SK-N-SH (cell line): ENCODE data around the gene EFCAB11. TPM values are rescaled to one million over a fixed set of nuclear protein-coding genes. Genes with fewer than 3 reads are reported as not detected.

Experiments used
- CTCF ChIA-PET: fragments of 300-600, 350-600 bp; formaldehyde crosslinking; extraction: SDS; loops from one replicate; lab custom pipeline; 2021; lab: Yijun Ruan, JAX
- POLR2A ChIA-PET: fragments of 350-600 bp; sonication (Branson Sonifier 250); formaldehyde crosslinking; extraction: SDS; loops from one replicate; lab custom pipeline; 2020; ENCODE audit warnings: antibody characterized with exemption, inconsistent platforms; lab: Yijun Ruan, JAX
- DNase-seq: peaks from one replicate; pipeline ENCODE4 v3.0.0; 2012
- H2AFZ ChIP-seq: fragments of 200-600 bp; sonication (generic); 2 replicates; pipeline ENCODE4 v1.8.1; 2016; ENCODE audit warnings: antibody characterized with exemption, mild to moderate bottlenecking, low read depth
- H3F3A ChIP-seq: fragments of 200-600 bp; sonication (generic); replicated peaks from 2 replicates; pipeline ENCODE3; 2016; ENCODE audit warnings: antibody characterized with exemption, mild to moderate bottlenecking; ENCODE audit not compliant: insufficient read depth
- H3K27ac ChIP-seq, 2 experiments: fragments of 200-500 bp in 1 of 2; fragments of 200-600 bp in 1 of 2; sonication (Bioruptor generic) in 1 of 2; sonication (generic), shearing (Covaris generic) in 1 of 2; 2 replicates each; pipeline versions ENCODE4 v1.5.1 to v1.6.1; 2014 to 2016; ENCODE audit warnings: low read depth in 2 of 2, inconsistent platforms in 1 of 2, low read length in 1 of 2, mild to moderate bottlenecking in 1 of 2, mixed read lengths in 1 of 2
- H3K27me3 ChIP-seq: fragments of 200-600 bp; sonication (generic), shearing (Covaris generic); 2 replicates; pipeline ENCODE4 v1.6.1; 2016; ENCODE audit warnings: mixed run types; ENCODE audit not compliant: insufficient read depth
- H3K36me3 ChIP-seq, 2 experiments: fragments of 200-500 bp in 1 of 2; fragments of 200-600 bp in 1 of 2; sonication (Bioruptor generic) in 1 of 2; sonication (generic) in 1 of 2; replicated peaks in 1 of 2; 2 replicates each; pipeline versions ENCODE3 to v1.5.1; 2014 to 2016; ENCODE audit warnings: low read length in 1 of 2, mild to moderate bottlenecking in 1 of 2; ENCODE audit not compliant: insufficient read depth in 2 of 2, control insufficient read depth in 1 of 2
- H3K4me1 ChIP-seq, 2 experiments: fragments of 200-500 bp in 1 of 2; fragments of 200-600 bp in 1 of 2; sonication (Bioruptor generic) in 1 of 2; sonication (generic), shearing (Covaris generic) in 1 of 2; 2 replicates each; pipeline versions ENCODE4 v1.5.1 to v1.6.1; 2014 to 2016; ENCODE audit warnings: low read depth in 1 of 2, low read length in 1 of 2, mixed run types in 1 of 2; ENCODE audit not compliant: insufficient read depth in 2 of 2, control insufficient read depth in 1 of 2
- H3K4me2 ChIP-seq: fragments of 200-600 bp; sonication (generic), shearing (Covaris generic); 2 replicates; pipeline ENCODE4 v1.6.1; 2017; ENCODE audit warnings: mixed run types
- H3K4me3 ChIP-seq, 2 experiments: fragments of 200-500 bp in 1 of 2; fragments of 200-600 bp in 1 of 2; sonication (Bioruptor generic) in 1 of 2; sonication (generic), shearing (Covaris generic) in 1 of 2; 2 replicates each; pipeline versions ENCODE4 v1.5.1 to v1.8.1; 2014 to 2016; ENCODE audit warnings: low read depth in 2 of 2, inconsistent platforms in 1 of 2, low read length in 1 of 2, mild to moderate bottlenecking in 1 of 2, mixed read lengths in 1 of 2, moderate library complexity in 1 of 2
- H3K79me2 ChIP-seq: fragments of 200-600 bp; sonication (generic); 2 replicates; pipeline ENCODE4 v1.8.1; 2017; ENCODE audit warnings: mild to moderate bottlenecking; ENCODE audit not compliant: insufficient read depth
- H3K9ac ChIP-seq: fragments of 200-600 bp; sonication (generic); 2 replicates; pipeline ENCODE4 v1.6.1; 2017; ENCODE audit warnings: mixed run types
- H3K9me2 ChIP-seq: fragments of 200-600 bp; sonication (generic); 2 replicates; pipeline ENCODE4 v1.6.1; 2017; ENCODE audit warnings: mixed run types
- H3K9me3 ChIP-seq: fragments of 200-600 bp; sonication (generic); 2 replicates; pipeline ENCODE4 v1.6.1; 2017; ENCODE audit warnings: mixed run types, mild to moderate bottlenecking, moderate library complexity
- H4K20me1 ChIP-seq: fragments of 200-600 bp; sonication (generic); 2 replicates; pipeline ENCODE4 v1.6.1; 2017; ENCODE audit warnings: mild to moderate bottlenecking, mixed run types; ENCODE audit not compliant: insufficient read depth
- CHD2 ChIP-seq: fragments of 150-350 bp; IDR thresholded peaks from 2 replicates; pipeline ENCODE4 v1.6.1; 2018; ENCODE audit warnings: low read length; ENCODE audit not compliant: partially characterized antibody
- ELF1 ChIP-seq: IDR thresholded peaks from 2 replicates; pipeline ENCODE4 v1.4.0; 2012
- EP300 ChIP-seq, 2 experiments: IDR thresholded peaks; 2 replicates each; pipeline versions ENCODE4 v1.4.0 to v1.6.1; 2012; ENCODE audit warnings: borderline replicate concordance in 1 of 2, low read depth in 1 of 2, low read length in 1 of 2
- EZH2phosphoT487 ChIP-seq: fragments of 200-600 bp; sonication (generic); IDR thresholded peaks from 2 replicates; pipeline ENCODE4 v1.6.1; 2017; ENCODE audit warnings: low read depth, mixed run types, mild to moderate bottlenecking, antibody characterized with exemption, moderate library complexity, borderline replicate concordance
- FOSL2 ChIP-seq: IDR thresholded peaks from 2 replicates; pipeline ENCODE4 v1.4.0; 2012; ENCODE audit warnings: low read depth, mild to moderate bottlenecking, moderate library complexity, borderline replicate concordance
- FOXM1 ChIP-seq: IDR thresholded peaks from 2 replicates; pipeline ENCODE4 v1.4.0; 2012; ENCODE audit warnings: low read depth, mild to moderate bottlenecking
- GATA2 ChIP-seq: sonication (generic); formaldehyde crosslinking; IDR thresholded peaks from 2 replicates; pipeline ENCODE4 v1.5.0; 2020; ENCODE audit warnings: mild to moderate bottlenecking, missing genetic modification reagents
- JUND ChIP-seq: IDR thresholded peaks from 2 replicates; pipeline ENCODE4 v1.4.0; 2012
- MEF2A ChIP-seq: IDR thresholded peaks from 2 replicates; pipeline ENCODE4 v1.4.0; 2012; ENCODE audit warnings: low read depth, borderline replicate concordance
- RAD21 ChIP-seq: IDR thresholded peaks from 2 replicates; pipeline ENCODE4 v1.6.1; 2012; ENCODE audit warnings: mild to moderate bottlenecking, low read length
- RFX5 ChIP-seq: IDR thresholded peaks from 2 replicates; pipeline ENCODE4 v1.6.1; 2012; ENCODE audit warnings: mild to moderate bottlenecking, improper control_type of control experiment, low read length
- SMC3 ChIP-seq: IDR thresholded peaks from 2 replicates; pipeline ENCODE4 v1.6.1; 2012; ENCODE audit warnings: low read depth, low read length, improper control_type of control experiment
- TCF12 ChIP-seq: IDR thresholded peaks from 2 replicates; pipeline ENCODE4 v1.4.0; 2012
- WGBS: methylation state at CpG from one replicate; pipeline ENCODE4 v1.1.6; 2017; ENCODE audit warnings: low lambda C conversion rate; 5-methylcytosine and 5-hydroxymethylcytosine counted together
- polyA plus RNA-seq, 3 experiments: library from polyadenylated mRNA; depleted of rRNA; stranded (reverse); fragments of >200 nt; gene quantifications; 2 replicates each; pipeline ENCODE4 v1.2.3, GENCODE V29; 2012
- TF ChIP-seq, protein P1 (sequence below): fragments of 150-350 bp; IDR thresholded peaks from 2 replicates; pipeline ENCODE4 v1.6.1; 2016; ENCODE audit warnings: mild to moderate bottlenecking, low read depth, low read length
- TF ChIP-seq, protein P2 (sequence below): IDR thresholded peaks from 2 replicates; pipeline ENCODE4 v1.4.0; 2012; ENCODE audit warnings: low read depth, borderline replicate concordance
- TF ChIP-seq, protein P3 (sequence below): IDR thresholded peaks from 2 replicates; pipeline ENCODE4 v1.4.0; 2012; ENCODE audit warnings: low read depth, borderline replicate concordance
- TF ChIP-seq, protein P4 (sequence below): fragments of 200-600 bp; sonication (generic); IDR thresholded peaks from 2 replicates; pipeline ENCODE4 v1.6.1; 2017; ENCODE audit warnings: antibody characterized with exemption, mild to moderate bottlenecking, moderate library complexity

EFCAB11 gene
- polyA plus RNA-seq, 1 of the 3 experiments (the other 2 are of a cell fraction): 3.9 TPM

DNA sequence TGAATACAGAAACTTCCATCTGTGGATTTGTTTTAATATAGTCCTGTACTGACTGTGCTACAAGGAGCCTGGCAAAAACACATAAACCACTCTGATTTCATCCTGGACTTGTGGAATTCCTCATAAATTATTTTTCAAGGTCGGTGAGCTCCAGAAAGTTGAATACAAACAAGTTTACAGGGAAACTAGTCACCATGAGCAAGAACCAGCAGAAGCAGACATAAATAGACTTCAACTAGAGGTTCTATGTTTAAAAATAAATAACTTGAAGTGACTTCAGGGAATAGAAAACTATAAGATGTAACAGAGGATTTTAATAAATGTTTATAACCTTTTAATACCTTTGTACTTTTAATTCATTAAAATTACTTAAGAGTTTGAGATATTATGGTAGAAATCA, 63.5 kb downstream of the EFCAB11 start:
- 77% methylated on average over 1 of the region's 1 CpG for WGBS
- Histone ChIP-seq H3K4me2 (no peak overlapping the region), H3K9me2 (no peaks in the 10 kb centered on the region), H3K4me1 (no peaks in the 10 kb centered on the region), H3F3A (no peaks in the 10 kb centered on the region), H3K9ac (no peak overlapping the region), H3K4me3 (no peak overlapping the region), H3K79me2 (no peaks in the 10 kb centered on the region), H3K27me3 (no peaks in the 10 kb centered on the region), H3K9me3 (no peaks in the 10 kb centered on the region; the same call in 1 of the 2 replicates), H2AFZ (no peak overlapping the region), H3K27ac (no peak overlapping the region), H3K36me3 (no peaks in the 10 kb centered on the region), H4K20me1 (no peaks in the 10 kb centered on the region)
- CTCF ChIA-PET: interaction anchor here (1.2 kb wide), 1 partner anchor 38 kb away, joined by 3 read pairs; no protein-coding TSS in a partner anchor
- TF ChIP-seq FOXM1 (no peak), EP300 (IDR thresholded peaks at IDR 0.05; ENCODE audit: borderline replicate concordance in 1 of 2, low read depth in 1 of 2, low read length in 1 of 2) (no peak), ELF1 (no peak), TCF12 (no peak), EZH2phosphoT487 (no peak), RFX5 (no peak), GATA2 (CRISPR knock-in tag) (no peak), RAD21 (no peak), JUND (no peak), FOSL2 (no peak)
- TF ChIP-seq, protein P1, sequence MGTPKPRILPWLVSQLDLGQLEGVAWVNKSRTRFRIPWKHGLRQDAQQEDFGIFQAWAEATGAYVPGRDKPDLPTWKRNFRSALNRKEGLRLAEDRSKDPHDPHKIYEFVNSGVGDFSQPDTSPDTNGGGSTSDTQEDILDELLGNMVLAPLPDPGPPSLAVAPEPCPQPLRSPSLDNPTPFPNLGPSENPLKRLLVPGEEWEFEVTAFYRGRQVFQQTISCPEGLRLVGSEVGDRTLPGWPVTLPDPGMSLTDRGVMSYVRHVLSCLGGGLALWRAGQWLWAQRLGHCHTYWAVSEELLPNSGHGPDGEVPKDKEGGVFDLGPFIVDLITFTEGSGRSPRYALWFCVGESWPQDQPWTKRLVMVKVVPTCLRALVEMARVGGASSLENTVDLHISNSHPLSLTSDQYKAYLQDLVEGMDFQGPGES: no peak
- TF ChIP-seq, protein P2, sequence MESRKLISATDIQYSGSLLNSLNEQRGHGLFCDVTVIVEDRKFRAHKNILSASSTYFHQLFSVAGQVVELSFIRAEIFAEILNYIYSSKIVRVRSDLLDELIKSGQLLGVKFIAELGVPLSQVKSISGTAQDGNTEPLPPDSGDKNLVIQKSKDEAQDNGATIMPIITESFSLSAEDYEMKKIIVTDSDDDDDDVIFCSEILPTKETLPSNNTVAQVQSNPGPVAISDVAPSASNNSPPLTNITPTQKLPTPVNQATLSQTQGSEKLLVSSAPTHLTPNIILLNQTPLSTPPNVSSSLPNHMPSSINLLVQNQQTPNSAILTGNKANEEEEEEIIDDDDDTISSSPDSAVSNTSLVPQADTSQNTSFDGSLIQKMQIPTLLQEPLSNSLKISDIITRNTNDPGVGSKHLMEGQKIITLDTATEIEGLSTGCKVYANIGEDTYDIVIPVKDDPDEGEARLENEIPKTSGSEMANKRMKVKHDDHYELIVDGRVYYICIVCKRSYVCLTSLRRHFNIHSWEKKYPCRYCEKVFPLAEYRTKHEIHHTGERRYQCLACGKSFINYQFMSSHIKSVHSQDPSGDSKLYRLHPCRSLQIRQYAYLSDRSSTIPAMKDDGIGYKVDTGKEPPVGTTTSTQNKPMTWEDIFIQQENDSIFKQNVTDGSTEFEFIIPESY: no peak
- TF ChIP-seq, protein P3, sequence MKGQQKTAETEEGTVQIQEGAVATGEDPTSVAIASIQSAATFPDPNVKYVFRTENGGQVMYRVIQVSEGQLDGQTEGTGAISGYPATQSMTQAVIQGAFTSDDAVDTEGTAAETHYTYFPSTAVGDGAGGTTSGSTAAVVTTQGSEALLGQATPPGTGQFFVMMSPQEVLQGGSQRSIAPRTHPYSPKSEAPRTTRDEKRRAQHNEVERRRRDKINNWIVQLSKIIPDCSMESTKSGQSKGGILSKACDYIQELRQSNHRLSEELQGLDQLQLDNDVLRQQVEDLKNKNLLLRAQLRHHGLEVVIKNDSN: no peak
- POLR2A ChIA-PET: no interaction called here
- no peak for DNase-seq

DNA sequence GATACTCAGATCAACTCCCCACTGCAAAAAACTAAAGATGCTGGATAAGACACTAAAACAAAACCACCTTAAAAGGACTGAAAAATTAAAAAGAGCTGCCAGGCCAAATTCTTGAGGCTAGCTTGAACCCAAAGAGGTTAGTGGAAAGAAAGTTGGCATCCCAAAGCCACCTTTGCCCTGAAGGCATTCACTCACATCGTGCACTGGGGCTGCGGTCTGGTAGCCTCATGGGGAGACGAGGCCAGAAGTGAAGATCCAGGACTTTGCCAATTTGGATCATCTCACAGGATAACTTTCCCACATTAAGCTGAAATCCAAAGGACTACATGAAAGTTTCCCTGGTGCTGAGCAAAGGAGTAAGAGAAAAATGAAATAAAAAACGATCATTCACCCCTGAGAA, 63.9 kb downstream of the EFCAB11 start:
- Histone ChIP-seq H3K9ac (no peak overlapping the region), H4K20me1 (no peaks in the 10 kb centered on the region), H3K4me1 (no peaks in the 10 kb centered on the region), H2AFZ (no peak overlapping the region), H3K27ac (no peak overlapping the region), H3F3A (no peaks in the 10 kb centered on the region), H3K9me2 (no peaks in the 10 kb centered on the region), H3K9me3 (no peaks in the 10 kb centered on the region; the same call in 1 of the 2 replicates), H3K4me2 (no peak overlapping the region), H3K4me3 (no peak overlapping the region), H3K79me2 (no peaks in the 10 kb centered on the region), H3K36me3 (no peaks in the 10 kb centered on the region), H3K27me3 (no peaks in the 10 kb centered on the region)
- POLR2A ChIA-PET: no interaction called here
- WGBS: 82% methylated on average over 4 of the region's 4 CpGs
- TF ChIP-seq CHD2: no peak
- no peak for TF ChIP-seq MEF2A
- TF ChIP-seq EZH2phosphoT487: no peak
- TF ChIP-seq, protein P4, sequence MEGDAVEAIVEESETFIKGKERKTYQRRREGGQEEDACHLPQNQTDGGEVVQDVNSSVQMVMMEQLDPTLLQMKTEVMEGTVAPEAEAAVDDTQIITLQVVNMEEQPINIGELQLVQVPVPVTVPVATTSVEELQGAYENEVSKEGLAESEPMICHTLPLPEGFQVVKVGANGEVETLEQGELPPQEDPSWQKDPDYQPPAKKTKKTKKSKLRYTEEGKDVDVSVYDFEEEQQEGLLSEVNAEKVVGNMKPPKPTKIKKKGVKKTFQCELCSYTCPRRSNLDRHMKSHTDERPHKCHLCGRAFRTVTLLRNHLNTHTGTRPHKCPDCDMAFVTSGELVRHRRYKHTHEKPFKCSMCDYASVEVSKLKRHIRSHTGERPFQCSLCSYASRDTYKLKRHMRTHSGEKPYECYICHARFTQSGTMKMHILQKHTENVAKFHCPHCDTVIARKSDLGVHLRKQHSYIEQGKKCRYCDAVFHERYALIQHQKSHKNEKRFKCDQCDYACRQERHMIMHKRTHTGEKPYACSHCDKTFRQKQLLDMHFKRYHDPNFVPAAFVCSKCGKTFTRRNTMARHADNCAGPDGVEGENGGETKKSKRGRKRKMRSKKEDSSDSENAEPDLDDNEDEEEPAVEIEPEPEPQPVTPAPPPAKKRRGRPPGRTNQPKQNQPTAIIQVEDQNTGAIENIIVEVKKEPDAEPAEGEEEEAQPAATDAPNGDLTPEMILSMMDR: no peak
- no peak for TF ChIP-seq SMC3
- no peak for DNase-seq
- CTCF ChIA-PET: interaction anchor here (0.8 to 1.2 kb wide), 2 partner anchors 37 to 528 kb away, joined by 3 read pairs; no protein-coding TSS in a partner anchor
